ENCODE data around the gene OSBPL3. TPM values are rescaled to one million over a fixed set of nuclear protein-coding genes. Genes with fewer than 3 reads are reported as not detected.

OSBPL3 gene
- total RNA-seq, 1 donor from 2014 or later, result 35.2 TPM

GRCh38 chr7:24802300-24802699 is 177.7 kb downstream of the OSBPL3 start:
- Histone ChIP-seq H3K4me3 (ENCODE audit: low read depth, low read length) (no peak overlapping the region), H3K27me3 (ENCODE audit: control insufficient read depth, insufficient read depth, low read length) (no peaks in the 10 kb centered on the region), H3K36me3 (ENCODE audit: control insufficient read depth, insufficient read depth, low read length) (peaks cover 2% of the 10 kb centered on the region)
- no peak for TF ChIP-seq CTCF (IDR thresholded peaks at IDR 0.05; ENCODE audit: insufficient read depth, low read length, poor library complexity, severe bottlenecking)
- no peak for DNase-seq (ENCODE audit: low read depth)

- H3K4me3 ChIP-seq (ENCODE audit: low read depth, low read length), result no peak overlapping the region
- H3K36me3 ChIP-seq (ENCODE audit: control insufficient read depth, insufficient read depth, low read length), result peaks cover 2% of the 10 kb centered on the region
- TF ChIP-seq CTCF (IDR thresholded peaks at IDR 0.05; ENCODE audit: insufficient read depth, low read length, poor library complexity, severe bottlenecking), result no peak
- DNase-seq (ENCODE audit: low read depth), result no peak
- H3K27me3 ChIP-seq (ENCODE audit: control insufficient read depth, insufficient read depth, low read length), result no peaks in the 10 kb centered on the region
Observed at GRCh38 chr7:24801883-24802282, 178.1 kb downstream of the OSBPL3 start.

GRCh38 chr7:24800667-24801066 is 179.3 kb downstream of the OSBPL3 start:
- H3K27me3 ChIP-seq (ENCODE audit: control insufficient read depth, insufficient read depth, low read length), result no peaks in the 10 kb centered on the region
- no peak overlapping the region for H3K4me3 ChIP-seq (ENCODE audit: low read depth, low read length)
- no peak for TF ChIP-seq CTCF (IDR thresholded peaks at IDR 0.05; ENCODE audit: insufficient read depth, low read length, poor library complexity, severe bottlenecking)
- H3K36me3 ChIP-seq (ENCODE audit: control insufficient read depth, insufficient read depth, low read length), result peaks cover 2% of the 10 kb centered on the region
- no peak for DNase-seq (ENCODE audit: low read depth)

GRCh38 chr7:24800073-24800472 is 179.9 kb downstream of the OSBPL3 start:
- Histone ChIP-seq H3K4me3 (ENCODE audit: low read depth, low read length) (no peak overlapping the region), H3K36me3 (ENCODE audit: control insufficient read depth, insufficient read depth, low read length) (peaks cover 2% of the 10 kb centered on the region), H3K27me3 (ENCODE audit: control insufficient read depth, insufficient read depth, low read length) (no peaks in the 10 kb centered on the region)
- no peak for DNase-seq (ENCODE audit: low read depth)
- no peak for TF ChIP-seq CTCF (IDR thresholded peaks at IDR 0.05; ENCODE audit: insufficient read depth, low read length, poor library complexity, severe bottlenecking)

GRCh38 chr7:24799506-24799905 is 180.5 kb downstream of the OSBPL3 start:
- Histone ChIP-seq H3K36me3 (ENCODE audit: control insufficient read depth, insufficient read depth, low read length) (peaks cover 2% of the 10 kb centered on the region), H3K4me3 (ENCODE audit: low read depth, low read length) (no peak overlapping the region)

More at GRCh38 chr7:24799506-24799905, 180.5 kb downstream of the OSBPL3 start:
- H3K27me3 ChIP-seq (ENCODE audit: control insufficient read depth, insufficient read depth, low read length), result no peaks in the 10 kb centered on the region
- DNase-seq (ENCODE audit: low read depth), result no peak
- no peak for TF ChIP-seq CTCF (IDR thresholded peaks at IDR 0.05; ENCODE audit: insufficient read depth, low read length, poor library complexity, severe bottlenecking)
